Mucosa of descending colon (tissue), 3 donors: ENCODE results near the gene TRAPPC10. TPM values are rescaled to one million over a fixed set of nuclear protein-coding genes. Genes with fewer than 3 reads are reported as not detected.
A peak's percentile ranks its signal among the peaks of the same experiment; 100 is the strongest.

ENCODE experiments used
- ATAC-seq: fragments of 200-7000 bp; cut with Tn5 transposase; one replicate; pipeline ENCODE4 v1.9.1; 2020; ENCODE audit warnings: mild to moderate bottlenecking, moderate library complexity
- DNase-seq, 3 donors: peaks; one replicate each; pipeline ENCODE4 v3.0.0-alpha.2; 2020
- H3K36me3 ChIP-seq: fragments of 200-600 bp; one replicate; pipeline ENCODE4 v1.8.0; 2021; ENCODE audit warnings: low read depth, mild to moderate bottlenecking
- H3K4me1 ChIP-seq: fragments of 200-600 bp; one replicate; pipeline ENCODE4 v1.8.0; 2021; ENCODE audit warnings: low read depth, mild to moderate bottlenecking
- H3K4me3 ChIP-seq: fragments of 200-600 bp; one replicate; pipeline ENCODE4 v1.8.0; 2021; ENCODE audit warnings: mild to moderate bottlenecking
- H3K9me3 ChIP-seq: fragments of 200-600 bp; one replicate; pipeline ENCODE4 v1.8.0; 2021; ENCODE audit warnings: mild to moderate bottlenecking
- CTCF ChIP-seq: fragments of 200-600 bp; IDR thresholded peaks from one replicate; pipeline ENCODE4 v1.8.0; 2022; ENCODE audit warnings: antibody characterized with exemption, mild to moderate bottlenecking
- intact Hi-C, 2 donors: fragments of 100-400 bp; cut with DNase I in 1 of 2; cut with micrococcal nuclease in 1 of 2; formaldehyde crosslinking; loops; one replicate each; pipeline versions ENCODE4 v1.11.0 to v1.11.1; 2022; cut with DNase I, micrococcal nuclease
- total RNA-seq, 3 donors: library from RNA; stranded (reverse); fragmentation: NEBNext Ultra II Directional in 2 of 3; extraction: Animal tissue kit (Norgen Biotek cat#: 25700) in 2 of 3; gene quantifications; one replicate each; pipeline versions ENCODE4 v1.2.1 to v1.2.4, GENCODE V29; 2021 to 2023
- donor health status: DM: no; HTN: no; CAD: no; lungs with moderate emphysema.
- donor health status: DM: no; HTN: no; CAD: no.
- donor health status: DM: no; HTN: yes; CAD: no.

TRAPPC10 gene
- total RNA-seq, 3 donors from 2014 or later, result 57.7 to 86.8 (median 61.9) TPM

GRCh38 chr21:44020551-44020950 is 8.4 kb downstream of the TRAPPC10 start:
- no peak for TF ChIP-seq CTCF
- ATAC-seq, result no peak

DNA sequence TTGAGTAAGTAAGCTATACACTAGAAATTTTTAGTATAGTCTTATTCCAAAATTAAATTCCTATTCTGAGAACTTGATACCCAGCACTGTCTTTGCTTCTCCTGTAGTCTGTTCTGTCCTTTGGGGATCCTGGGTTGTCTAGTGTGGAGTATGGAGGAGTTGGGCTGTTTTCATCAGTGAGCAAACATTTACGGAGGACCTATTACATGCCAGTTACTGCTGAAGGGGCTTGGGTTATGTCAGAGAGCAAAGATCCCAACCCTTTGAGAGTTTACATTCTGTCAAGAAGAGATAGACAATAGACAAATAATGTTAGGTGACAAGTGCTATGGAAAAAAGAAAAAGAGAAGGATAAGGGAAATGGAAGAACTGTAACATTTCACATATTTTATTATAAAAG is 9.0 kb downstream of the TRAPPC10 start:
- TF ChIP-seq CTCF, result no peak
- Histone ChIP-seq H3K4me1 (peaks cover 14% of the 10 kb centered on the region), H3K9me3 (no peaks in the 10 kb centered on the region), H3K36me3 (no peaks in the 10 kb centered on the region), H3K4me3 (no peak overlapping the region)
- ATAC-seq (no peak), DNase-seq (no peak)
- intact Hi-C loops, result no loop called here

More at GRCh38 chr21:44020551-44020950, 8.4 kb downstream of the TRAPPC10 start:
- intact Hi-C loops, result no loop called here
- DNase-seq, result no peak
- H3K36me3 ChIP-seq, result no peaks in the 10 kb centered on the region
- no peak overlapping the region for H3K4me3 ChIP-seq
- H3K9me3 ChIP-seq, result no peaks in the 10 kb centered on the region
- H3K4me1 ChIP-seq, result peaks cover 17% of the 10 kb centered on the region

- Histone ChIP-seq H3K4me1 (peaks cover 6% of the 10 kb centered on the region), H3K4me3 (no peak overlapping the region), H3K36me3 (no peaks in the 10 kb centered on the region), H3K9me3 (no peaks in the 10 kb centered on the region)
- intact Hi-C loops, result no loop called here
- no peak for ATAC-seq
- no peak for DNase-seq
- no peak for TF ChIP-seq CTCF
These were observed 12.1 kb downstream of the TRAPPC10 start for GRCh38 chr21:44024257-44024656.

- intact Hi-C loops, result no loop called here
- H3K36me3 ChIP-seq, result no peaks in the 10 kb centered on the region
- ATAC-seq (peak; percentile 61), DNase-seq (peak in 1 of 3 donors; percentile 28)
- no peak for TF ChIP-seq CTCF
- no peak overlapping the region for H3K4me3 ChIP-seq
- H3K4me1 ChIP-seq, result peaks cover 6% of the 10 kb centered on the region
- H3K9me3 ChIP-seq, result no peaks in the 10 kb centered on the region
These were observed 12.8 kb downstream of the TRAPPC10 start for GRCh38 chr21:44024887-44025353.

DNA sequence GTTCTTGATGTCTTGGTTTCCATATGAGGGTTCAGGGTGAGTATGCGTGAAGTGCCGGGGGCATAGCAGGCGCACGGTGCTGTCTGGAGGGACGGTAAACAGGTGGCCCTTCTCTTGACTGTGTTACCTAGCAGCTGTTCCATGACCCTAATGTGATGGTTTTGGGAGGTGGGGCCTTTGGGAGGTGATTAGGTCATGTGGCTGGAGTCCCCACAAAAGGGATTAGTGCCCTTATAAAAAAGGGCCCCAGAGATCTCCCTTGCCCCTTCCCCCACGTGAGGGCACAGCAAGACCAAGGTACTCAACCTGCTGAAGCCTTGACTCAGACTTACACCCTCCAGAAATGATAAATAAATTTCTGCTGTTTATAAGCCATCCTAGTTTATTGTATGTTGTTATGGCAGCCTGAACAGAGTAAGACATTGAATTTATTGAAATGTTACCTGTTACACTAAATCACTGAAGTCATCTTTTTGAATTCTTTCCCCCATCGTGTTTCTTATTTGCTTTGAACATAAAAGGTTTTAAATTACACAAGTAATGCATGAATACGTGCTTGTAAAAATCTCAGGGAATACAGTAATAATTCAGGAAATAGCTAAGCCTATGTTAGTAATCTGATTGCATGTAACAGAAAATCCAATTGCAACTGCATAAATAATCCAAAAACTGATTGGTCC is 15.6 kb downstream of the TRAPPC10 start:
- intact Hi-C loops, result no loop called here
- no peaks in the 10 kb centered on the region for H3K9me3 ChIP-seq
- TF ChIP-seq CTCF, result no peak
- H3K4me1 ChIP-seq, result peaks cover 6% of the 10 kb centered on the region
- no peaks in the 10 kb centered on the region for H3K36me3 ChIP-seq
- no peak for DNase-seq
- ATAC-seq, result no peak
- no peak overlapping the region for H3K4me3 ChIP-seq

- H3K9me3 ChIP-seq, result no peaks in the 10 kb centered on the region
- intact Hi-C loops, result no loop called here
- no peaks in the 10 kb centered on the region for H3K36me3 ChIP-seq
- peaks cover 6% of the 10 kb centered on the region for H3K4me1 ChIP-seq
- no peak for TF ChIP-seq CTCF
- no peak overlapping the region for H3K4me3 ChIP-seq
- ATAC-seq, result no peak
- DNase-seq, result no peak
These were observed 16.2 kb downstream of the TRAPPC10 start for GRCh38 chr21:44028287-44028659.
